HG03064 (cell line): Measurements from ENCODE around the gene KCNT1.

ENCODE experiments used
- ATAC-seq: cut with Tn5 transposase; IDR thresholded peaks from one replicate; pipeline ENCODE4 v1.9.1; 2021; ENCODE audit warnings: low read depth; ENCODE audit not compliant: unreplicated experiment

The KCNT1 gene

DNA sequence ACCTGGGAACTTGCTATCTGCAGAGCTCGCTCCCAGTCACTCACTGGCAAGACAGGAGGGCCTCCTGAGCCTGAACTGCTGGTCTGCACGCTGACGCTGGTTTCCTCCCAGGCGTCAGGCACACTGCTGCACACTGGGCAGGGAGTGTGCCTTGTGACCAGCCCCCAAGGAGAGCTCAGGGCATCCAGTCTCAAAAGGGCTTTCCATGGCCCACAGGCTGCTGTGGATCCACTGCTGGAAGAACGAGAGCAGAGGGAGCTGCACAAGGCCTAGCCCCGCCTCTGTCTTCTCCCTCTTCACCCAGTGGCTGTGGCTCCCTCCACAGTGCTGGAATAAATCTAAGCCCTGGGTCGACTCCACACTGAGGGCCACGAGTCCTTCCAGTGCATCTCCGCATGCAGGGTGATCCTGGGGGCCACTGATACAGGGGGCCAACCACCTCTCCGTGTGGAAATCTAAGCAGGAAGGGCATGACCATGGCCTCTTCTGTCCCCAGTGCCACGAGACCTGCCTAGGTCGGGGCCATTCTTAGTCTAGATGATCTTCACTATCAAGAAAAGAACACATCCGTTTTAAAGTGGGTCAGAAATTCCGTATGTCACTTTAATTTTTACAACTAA lies 111.8 kb downstream of the KCNT1 start:
- no peak for ATAC-seq

DNA sequence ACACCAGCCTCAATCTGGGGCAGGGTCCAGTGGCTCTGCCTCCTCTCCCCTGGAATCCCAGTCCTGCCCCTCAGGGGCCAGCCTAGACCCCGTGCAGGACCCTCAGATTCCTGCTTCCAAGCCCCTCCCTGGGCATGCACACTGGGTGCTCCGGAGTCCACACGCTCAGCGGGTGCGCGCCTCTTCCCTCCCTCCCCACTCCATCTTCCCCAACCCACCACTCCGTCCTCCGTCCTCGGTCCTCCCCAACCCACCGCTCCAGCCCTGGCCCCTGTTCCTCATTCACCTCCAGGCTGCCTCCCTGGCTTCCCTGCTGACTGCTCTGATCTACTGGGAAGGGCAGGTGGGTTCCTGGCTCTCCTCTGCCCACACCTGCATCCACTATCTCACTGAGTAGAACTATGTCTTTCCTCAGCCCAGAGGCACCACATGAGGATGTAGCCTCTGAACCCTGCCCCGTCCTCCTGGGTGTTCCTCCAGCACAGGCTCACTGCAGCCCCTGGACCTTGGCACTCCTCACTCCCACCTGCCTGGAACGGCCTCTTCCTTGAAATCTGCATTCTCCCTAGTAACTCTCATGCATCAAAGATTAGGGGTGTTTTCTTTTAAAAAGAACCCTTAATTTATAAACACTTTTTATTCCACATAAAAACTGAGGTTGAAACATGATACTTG lies 112.6 kb downstream of the KCNT1 start:
- no peak for ATAC-seq

DNA sequence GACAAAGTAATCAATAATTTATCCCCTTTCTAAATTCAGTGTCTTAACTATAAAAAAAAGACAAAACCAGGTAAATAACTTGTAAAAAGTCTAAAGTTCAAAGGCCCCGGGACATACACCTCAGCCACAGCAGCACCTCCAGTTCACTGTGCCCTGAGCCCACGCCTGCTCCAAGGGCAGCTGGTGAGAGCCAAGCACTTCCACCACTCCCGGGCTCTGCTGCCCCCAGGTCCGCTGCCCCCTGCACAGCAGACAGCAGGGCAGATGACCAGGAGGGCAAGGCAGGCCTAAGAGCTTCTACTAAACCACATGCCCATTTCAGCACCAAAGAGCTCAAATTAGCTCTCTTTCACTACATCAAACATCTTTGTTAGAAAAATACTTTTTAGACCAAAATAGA lies 113.4 kb downstream of the KCNT1 start:
- no peak for ATAC-seq

DNA sequence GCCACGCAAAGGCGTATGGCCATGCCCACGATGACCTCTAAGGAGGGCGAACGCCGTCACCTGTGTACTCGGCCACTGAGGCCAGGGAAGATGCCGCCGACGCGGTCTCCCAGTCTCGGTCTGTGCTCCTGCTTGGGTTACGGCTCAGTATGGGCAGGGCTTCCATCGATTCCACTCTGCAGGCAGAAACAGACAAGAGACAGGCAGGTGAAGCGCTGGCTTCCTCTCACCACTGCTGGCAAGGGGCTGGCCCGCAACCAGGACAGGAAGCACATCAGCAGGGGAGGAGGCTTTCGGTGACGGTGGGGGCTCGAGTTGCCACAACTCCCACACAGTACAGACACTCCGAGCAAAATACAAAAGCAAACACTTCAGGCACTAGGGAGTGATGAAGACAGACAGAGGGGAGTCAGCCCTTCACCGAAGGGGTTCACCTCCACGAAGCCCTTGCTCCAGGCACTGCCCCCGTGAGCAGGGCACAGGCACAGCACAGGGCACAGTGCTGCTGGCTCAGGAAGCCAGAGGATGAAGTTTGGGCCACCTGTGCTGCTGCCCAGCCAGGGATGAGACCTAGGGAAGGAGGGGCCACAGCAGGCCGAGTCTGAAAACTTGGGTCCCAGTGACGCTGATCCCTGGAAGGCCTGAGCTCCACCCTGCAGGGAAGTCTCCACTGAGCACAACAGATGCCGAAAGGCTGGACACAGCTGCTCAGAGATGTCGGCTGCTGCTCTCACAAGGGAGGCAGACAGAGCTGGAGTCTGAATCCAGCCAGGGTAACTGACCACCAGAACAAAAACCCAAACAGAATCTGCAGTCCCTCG lies 114.1 kb downstream of the KCNT1 start:
- ATAC-seq, result no peak

DNA sequence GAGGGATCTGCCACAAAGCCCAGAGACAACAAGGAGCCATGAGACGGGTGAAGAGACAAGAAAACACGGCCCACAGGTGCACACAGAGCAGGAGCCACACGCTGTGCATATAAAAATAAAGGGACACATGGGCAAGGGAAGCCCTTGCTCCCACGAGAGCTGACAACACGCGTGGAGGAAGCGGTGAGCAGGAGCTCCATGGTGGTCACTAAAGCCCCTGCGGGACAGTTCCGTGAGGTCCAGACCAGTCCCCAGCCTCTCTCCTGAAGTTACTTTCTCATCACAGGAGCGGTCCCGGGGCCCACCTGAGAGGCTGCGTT lies 114.6 kb downstream of the KCNT1 start:
- no peak for ATAC-seq

DNA sequence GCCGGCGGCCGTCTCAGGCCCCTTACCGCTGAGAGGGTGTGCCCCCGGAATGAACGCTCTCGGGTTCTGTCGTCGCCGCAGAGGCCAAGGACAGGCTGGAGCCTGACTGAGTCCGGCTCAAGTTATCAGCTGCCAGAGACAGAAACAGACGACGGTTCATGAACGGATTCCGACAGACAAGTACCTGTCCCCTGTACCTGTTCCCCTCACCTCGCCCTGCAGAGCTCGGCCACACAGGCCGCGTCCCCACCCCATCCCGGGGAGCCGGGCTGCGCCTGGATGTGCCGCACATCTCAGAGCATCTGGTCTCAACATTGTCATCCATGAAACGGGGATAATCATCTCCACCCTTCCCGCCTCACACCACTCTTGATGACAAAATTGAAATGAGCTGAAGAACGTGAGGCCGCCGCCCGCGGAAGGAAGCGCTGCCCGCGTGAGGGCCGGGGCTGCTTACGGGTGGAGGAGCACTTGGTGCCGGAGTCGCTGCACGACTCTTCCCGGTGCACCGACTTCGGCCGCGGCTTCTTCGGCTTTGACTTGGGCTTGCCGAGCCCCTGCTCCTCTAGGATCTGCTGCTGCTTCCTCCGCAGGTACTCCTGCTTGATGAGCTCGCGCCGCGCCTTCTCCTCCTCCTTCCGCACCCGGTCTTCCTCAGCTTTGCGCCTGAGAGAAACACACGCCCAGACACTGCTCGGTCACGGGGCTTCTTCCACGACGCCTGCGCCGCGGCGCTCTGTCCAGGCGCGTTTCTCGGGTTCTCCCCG lies 116.1 kb downstream of the KCNT1 start:
- ATAC-seq, result no peak

DNA sequence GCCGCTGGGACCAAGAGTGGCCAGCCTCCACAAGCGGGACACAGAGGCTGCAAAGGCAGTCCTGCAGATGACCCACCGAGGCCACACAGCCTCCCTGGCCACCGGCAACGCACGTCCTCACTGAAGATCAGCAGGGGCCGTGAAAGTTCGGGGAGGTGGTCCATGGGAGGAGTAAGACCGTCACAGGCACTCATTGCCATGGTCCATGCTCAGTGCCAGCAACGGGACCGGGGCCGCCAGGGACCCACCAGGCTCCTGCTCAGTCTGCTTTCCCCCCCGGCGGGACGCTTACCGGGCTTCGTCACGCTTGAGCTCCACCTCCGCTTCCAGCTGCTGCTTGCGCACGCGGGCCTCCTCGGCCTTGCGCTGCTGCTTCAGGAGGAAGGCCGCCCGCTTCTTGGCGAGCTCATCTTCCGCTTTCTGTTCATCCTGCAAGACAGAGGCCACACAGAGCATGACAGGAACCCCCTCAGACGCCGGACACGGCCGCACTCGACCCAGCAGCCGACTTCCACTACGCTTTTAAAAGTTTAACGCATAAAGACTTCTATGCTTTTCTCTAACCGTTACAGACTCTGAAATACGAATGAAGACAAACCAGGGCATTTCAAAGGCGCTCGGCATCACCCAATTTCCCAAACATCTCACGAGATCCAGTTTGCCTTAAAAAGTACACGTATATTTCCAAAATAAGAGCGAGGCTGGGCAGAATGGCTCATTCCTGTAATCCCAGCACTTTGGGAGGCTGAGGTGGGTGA lies 116.9 kb downstream of the KCNT1 start:
- ATAC-seq, result no peak

DNA sequence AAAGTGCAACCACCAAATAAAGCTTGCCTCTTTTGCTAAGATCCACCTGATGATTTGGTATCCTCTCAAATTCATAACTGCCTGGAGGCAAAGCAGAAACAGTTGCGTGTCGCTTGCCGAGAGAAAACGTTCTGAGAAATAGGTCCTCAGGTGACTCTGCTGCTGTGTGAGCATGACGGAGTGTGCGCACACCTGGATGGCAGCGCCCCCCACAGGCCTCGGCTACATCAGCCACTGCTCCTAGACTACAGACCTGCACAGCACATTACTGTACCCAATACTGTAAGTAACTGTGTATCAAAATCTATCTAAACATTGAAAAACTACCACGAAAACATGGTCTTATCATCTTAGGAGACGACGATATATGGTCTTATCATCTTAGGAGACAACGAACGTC lies 117.9 kb downstream of the KCNT1 start:
- ATAC-seq, result no peak

DNA sequence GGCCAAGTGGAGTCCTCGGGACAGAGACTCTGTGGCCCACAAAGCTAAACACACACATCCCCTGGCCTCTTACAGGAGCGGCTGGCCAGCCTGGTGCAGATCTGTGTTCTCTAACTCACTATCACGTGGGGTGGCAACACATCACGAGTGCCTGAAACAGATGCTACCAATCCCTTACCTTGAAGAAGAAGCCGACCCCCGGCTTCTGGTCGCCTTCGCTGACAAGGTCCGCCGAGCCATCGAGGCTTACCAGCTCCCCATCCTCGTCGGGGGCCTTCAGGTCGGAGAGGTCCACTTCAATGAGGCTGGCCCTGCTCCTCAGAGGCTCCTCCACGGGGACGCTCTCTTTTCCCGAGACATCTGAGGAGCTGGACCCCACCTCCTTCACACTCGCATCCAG lies 118.7 kb downstream of the KCNT1 start:
- no peak for ATAC-seq

DNA sequence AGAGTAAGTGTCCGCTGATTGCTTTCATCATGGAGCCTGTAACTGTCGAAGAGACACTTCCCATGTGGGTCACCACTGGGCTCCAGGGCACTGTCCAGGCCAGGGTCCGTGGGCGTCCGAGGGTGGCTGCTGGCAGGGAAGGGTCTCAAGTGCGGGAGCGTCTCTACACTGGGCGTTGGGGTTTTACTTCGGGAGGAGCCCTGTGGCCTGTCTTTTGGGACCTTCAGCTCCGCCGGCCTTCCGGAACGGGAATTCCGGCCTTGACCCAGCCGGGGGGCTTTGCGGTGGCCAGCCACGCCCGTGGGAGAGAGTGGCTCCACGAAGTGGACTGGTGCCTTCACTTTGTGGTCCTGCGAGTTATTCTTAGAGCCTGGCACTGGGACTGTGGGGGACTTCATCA lies 119.1 kb downstream of the KCNT1 start:
- no peak for ATAC-seq

DNA sequence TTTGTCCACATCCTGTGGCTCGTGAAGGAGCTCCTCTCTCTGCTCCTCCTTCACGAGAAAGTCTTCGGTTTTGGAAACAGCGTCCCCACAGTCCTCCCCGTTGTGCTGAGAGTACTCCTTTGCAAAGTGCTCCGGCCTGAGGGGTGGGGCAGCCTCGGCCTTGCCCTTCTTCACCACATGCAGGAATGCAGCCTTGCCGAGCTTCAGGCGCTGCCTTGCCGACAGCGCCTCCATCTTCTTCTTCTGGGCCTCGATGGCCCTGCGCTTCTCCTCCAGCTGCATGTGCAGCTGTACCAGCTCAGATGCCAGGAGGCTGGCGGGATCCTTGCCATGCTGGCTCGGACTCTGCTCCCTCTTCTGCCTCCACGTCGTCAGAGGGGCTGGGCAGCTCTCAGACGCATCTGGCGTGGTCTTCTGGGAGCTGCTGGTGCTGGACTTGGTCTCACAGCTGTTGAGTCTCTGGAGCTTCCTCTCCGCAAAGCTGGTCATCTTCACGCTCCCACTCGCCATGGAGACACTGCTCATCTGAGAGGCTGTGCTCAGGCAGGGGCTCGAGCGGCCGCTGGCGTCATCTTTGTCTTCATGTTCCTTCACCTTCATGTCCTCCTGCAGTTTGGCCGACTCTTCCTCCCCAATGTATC lies 119.9 kb downstream of the KCNT1 start:
- ATAC-seq, result no peak

DNA sequence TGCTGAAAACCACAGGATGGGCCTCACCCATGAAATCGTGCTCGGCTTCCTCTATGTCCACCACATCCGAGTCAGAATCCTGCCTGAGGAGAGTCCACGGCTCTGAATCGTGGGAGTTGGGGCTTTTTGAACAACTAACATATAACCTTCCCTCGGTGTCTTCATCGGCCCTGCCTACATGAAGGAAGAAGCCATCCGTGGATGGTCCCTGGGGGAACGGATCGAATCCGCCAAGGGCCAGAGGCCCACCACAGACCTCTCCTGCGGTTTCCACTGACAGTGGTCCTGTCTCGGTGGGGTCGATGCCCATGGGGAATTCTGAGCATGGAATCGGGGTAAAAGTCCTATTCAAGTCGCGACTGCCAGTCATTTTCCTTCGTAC lies 120.4 kb downstream of the KCNT1 start:
- ATAC-seq, result no peak

DNA sequence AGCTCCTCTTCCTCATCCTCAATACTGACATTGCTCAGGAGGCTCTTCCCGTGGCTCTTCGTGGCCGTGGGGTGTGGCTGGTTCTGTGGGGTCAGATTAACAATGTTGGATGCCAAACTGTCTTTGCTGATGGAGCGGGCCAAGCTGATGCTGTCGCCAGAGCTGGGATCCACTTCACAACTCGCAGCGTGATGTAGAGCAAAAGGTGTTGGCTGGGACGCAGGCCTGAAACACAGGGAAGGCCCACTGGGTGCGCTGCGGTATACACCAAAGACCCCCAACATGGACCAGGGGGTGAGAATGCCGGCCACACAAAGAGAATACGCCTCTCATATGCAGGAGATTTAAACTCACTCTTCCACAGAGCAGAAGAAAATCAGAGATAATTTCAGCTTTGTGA lies 121.1 kb downstream of the KCNT1 start:
- no peak for ATAC-seq

DNA sequence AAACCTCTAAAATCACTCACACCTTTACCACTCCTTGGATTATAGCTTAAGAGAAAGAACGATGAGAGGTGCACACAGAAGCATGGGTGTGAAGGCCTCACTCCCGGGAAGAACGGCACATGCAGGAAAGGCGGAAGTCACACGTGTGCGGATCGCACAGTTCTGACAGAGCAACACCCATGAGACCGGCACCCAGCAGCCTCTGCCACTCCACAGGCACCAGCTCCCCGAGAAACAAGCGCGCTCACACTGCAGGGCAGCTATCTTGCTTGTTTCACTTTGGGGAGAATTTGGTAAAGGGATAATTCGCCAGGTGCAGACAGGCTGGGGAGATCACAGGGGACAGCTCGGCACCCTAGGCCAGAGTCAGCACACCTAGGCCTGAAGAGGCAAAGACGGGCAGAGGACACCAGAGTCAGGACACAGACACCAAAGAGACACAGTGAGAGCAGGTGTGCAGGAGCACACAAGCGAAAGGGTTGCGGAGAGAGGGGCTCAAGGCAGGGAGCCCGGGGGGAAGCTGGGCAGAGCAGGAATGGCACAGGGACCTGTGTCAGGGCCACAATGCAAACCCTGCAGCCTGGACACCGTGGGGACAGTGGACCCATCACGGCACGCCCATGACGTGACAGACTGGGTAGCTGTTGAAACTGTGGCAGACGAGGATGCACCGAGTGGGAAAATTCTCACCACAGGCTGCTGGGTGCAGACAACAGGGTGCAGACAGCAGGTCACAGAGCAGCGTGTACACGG lies 123.6 kb downstream of the KCNT1 start:
- ATAC-seq, result no peak

DNA sequence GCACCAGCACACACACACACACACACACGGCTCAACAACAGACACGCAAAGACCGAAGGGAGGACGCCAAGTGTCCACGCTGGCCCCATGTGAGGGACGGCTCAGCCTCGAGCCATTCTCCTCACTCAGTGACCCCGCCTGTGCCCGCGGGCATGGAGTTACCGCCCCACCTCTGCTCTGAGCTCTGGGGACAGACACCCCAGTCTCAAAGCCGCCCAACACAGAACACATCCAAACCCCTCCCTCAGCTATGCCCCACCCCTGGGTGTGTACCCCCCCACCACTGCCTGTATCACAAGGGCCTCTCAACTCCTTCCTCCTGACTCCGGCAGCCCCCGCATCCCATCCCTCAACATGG lies 124.2 kb downstream of the KCNT1 start:
- no peak for ATAC-seq

DNA sequence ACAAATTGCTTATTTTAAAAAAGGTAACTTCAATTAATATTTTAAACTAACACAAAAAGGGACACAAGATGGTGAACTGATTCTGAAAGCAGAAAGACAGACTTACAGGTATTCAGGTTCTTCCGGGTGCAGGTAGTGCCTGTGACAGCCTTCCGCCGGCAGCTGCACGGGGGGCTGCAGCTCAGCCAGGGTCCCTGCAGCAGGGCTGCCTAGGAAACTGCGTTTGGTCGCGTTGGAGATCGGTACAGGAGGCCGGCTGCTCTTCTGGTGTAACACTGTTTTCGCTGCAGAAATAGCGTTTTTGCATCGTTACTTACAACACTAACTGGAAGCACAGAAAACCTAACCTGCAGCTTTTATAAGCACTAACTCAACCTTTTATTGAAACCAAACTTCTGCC lies 125.3 kb downstream of the KCNT1 start:
- ATAC-seq, result no peak

DNA sequence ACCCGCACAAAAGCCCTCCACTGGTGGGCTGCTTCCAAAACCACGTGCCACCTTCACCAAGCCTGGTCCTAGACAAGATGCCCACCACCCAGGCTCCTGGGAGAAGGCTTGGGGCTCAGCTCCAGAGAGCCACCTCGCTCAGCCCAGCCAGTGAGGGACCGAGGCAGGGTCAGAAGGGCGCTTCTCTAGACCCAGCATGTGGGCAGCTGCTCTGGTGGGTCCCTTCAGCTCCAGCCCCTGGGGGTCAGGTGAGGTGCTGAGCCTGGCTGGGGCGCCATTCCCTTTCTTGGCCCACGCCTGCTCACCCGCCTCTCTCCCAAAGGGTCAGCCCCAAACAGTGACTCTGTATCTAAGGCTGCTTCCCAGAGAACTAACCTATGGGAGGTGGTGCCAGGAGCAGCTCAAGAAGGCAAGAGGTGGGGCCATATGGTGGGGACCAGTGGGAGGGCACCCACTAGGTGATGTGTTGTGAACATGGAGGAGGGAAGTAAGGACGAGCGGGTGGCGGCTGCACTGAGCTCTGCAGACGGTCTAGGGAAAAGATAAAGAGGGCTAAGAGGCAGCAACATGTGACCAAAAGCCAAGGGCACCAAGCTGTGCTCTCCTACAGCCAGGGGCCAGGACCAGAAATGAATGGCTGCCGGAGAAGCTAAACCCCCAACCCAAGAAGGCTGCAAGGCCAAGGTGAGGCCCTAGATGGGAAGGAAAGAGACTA lies 126.0 kb downstream of the KCNT1 start:
- no peak for ATAC-seq

DNA sequence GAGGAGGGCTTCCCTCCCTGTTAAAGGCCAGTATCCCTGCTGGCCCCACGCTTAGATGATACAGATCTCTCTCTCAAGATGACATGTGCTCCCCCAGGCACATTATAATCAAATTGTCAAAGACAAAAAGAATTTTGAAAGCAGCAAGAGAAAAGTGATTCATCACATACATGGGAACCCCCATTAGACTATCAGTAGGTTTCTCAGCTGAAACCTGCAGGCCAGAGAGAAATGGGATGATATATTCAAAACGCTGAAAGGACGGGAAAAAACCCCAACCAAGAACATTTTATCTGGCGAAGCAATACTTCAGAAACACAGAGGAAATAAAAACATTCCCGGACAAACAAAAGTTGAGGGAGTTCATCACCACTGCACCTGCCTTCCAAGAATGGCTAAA lies 126.7 kb downstream of the KCNT1 start:
- ATAC-seq, result no peak

DNA sequence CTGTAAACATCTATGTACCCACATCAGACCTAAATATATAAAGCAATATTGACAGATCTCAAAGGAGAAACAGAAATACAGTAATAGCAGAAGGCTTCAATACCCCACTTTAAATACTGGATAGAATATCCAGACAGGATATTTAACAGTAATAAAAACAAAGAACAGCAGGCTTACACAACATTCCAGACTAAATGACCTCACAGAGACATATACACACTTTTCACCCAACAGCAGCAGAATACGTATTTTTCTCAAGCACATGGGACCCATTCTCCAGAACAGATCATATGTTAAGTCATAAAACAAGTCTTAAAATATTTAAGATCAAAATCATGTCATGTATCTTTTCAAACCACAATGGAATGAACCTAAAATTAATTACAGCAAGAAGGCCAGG lies 128.5 kb downstream of the KCNT1 start:
- no peak for ATAC-seq
